HepG2 (cell line): ENCODE data around the gene NXNL2. TPM values are rescaled to one million over a fixed set of nuclear protein-coding genes. Genes with fewer than 3 reads are reported as not detected.

Experiments
- ATAC-seq: fragments of 200-7000 bp; cut with Tn5 transposase; 3 replicates; pipeline ENCODE4 v1.9.1; 2020; ENCODE audit warnings: mild to moderate bottlenecking, moderate library complexity
- BruUV-seq: library from RNA; stranded (reverse); fragments of 400-500 nt; replicated peaks from 2 replicates; lab custom pipeline; 2021; lab: Mats Ljungman, UMichigan
- CTCF ChIA-PET: fragments of 300-600 bp; formaldehyde crosslinking; extraction: SDS; loops from one replicate; lab custom pipeline; 2021; ENCODE audit warnings: low total read pairs, inconsistent platforms, low intra/inter-chr PET ratio; lab: Yijun Ruan, JAX
- POLR2A ChIA-PET: fragments of 350-600 bp; sonication (Branson Sonifier 250); formaldehyde crosslinking; loops from one replicate; lab custom pipeline; 2020; ENCODE audit warnings: antibody characterized with exemption, inconsistent platforms; lab: Yijun Ruan, JAX
- DNase-seq: peaks from one replicate; pipeline ENCODE4 v3.0.0-alpha.2; 2015; ENCODE audit warnings: low spot score
- FAIRE-seq: peaks from 3 replicates; lab custom pipeline; 2011; peaks lifted over from hg19 to GRCh38; lab: Jason Lieb, UNC
- H2AFZ ChIP-seq: one replicate; pipeline ENCODE4 v1.6.1; 2011; ENCODE audit warnings: low read length, inconsistent platforms
- H3K27ac ChIP-seq: fragments of 300-600 bp; 3 replicates; pipeline ENCODE4 v1.8.0; 2011; ENCODE audit warnings: mixed run types, mild to moderate bottlenecking, mixed read lengths, low read length, inconsistent platforms; ENCODE audit not compliant: insufficient read depth; ENCODE audit errors: extremely low read length
- H3K27me3 ChIP-seq, 2 experiments: fragments of 200-600 bp in 1 of 2; 2 replicates in 1 of 2; 3 replicates in 1 of 2; pipeline versions ENCODE4 v1.6.0 to v1.8.0; 2011; ENCODE audit warnings: low read length in 2 of 2, mild to moderate bottlenecking in 2 of 2, moderate library complexity in 2 of 2, inconsistent platforms in 1 of 2; ENCODE audit not compliant: insufficient read depth in 2 of 2, control insufficient read depth in 1 of 2
- H3K36me3 ChIP-seq, 2 experiments: fragments of 200-600 bp in 1 of 2; replicated peaks in 1 of 2; 2 replicates in 1 of 2; 3 replicates in 1 of 2; pipeline versions ENCODE4 v1.5.1 to v1.8.0; 2011; ENCODE audit warnings: low read length in 2 of 2, inconsistent platforms in 1 of 2; ENCODE audit not compliant: insufficient read depth in 2 of 2, control insufficient read depth in 1 of 2
- H3K4me1 ChIP-seq: 2 replicates; pipeline ENCODE4 v1.5.1; 2012; ENCODE audit warnings: low read length, inconsistent platforms; ENCODE audit not compliant: insufficient read depth
- H3K4me2 ChIP-seq: 2 replicates; pipeline ENCODE4 v1.6.0; 2011; ENCODE audit warnings: low read depth, low read length, inconsistent platforms
- H3K4me3 ChIP-seq, 3 experiments: fragments of 200-600 bp in 1 of 3; sonication (generic), shearing (Covaris generic) in 1 of 3; replicated peaks in 1 of 3; 2 replicates each; pipeline ENCODE4 v1.5.1; 2011 to 2016; ENCODE audit warnings: low read length in 3 of 3, inconsistent platforms in 2 of 3, low read depth in 2 of 3, mild to moderate bottlenecking in 2 of 3, control low read depth in 1 of 3, mixed read lengths in 1 of 3; ENCODE audit not compliant: insufficient read depth in 1 of 3
- H3K79me2 ChIP-seq: one replicate; pipeline ENCODE4 v1.6.1; 2011; ENCODE audit warnings: low read length, inconsistent platforms; ENCODE audit not compliant: insufficient read depth
- H3K9ac ChIP-seq: 2 replicates; pipeline ENCODE4 v1.6.0; 2011; ENCODE audit warnings: mild to moderate bottlenecking, low read depth, low read length, inconsistent platforms; ENCODE audit not compliant: insufficient read depth
- H3K9me3 ChIP-seq: 2 replicates; pipeline ENCODE4 v1.5.1; 2012; ENCODE audit warnings: mild to moderate bottlenecking, low read length
- H4K20me1 ChIP-seq: 2 replicates; pipeline ENCODE4 v1.6.0; 2011; ENCODE audit warnings: inconsistent platforms, mild to moderate bottlenecking, low read length, moderate library complexity; ENCODE audit not compliant: insufficient read depth
- ARNTL ChIP-seq: sonication (generic); formaldehyde crosslinking; IDR thresholded peaks from 2 replicates; pipeline ENCODE4 v1.4.0; 2020; ENCODE audit warnings: mild to moderate bottlenecking, missing genetic modification reagents
- ATAD3A ChIP-seq: sonication (generic); formaldehyde crosslinking; IDR thresholded peaks from 2 replicates; pipeline ENCODE4 v1.4.0; 2020; ENCODE audit warnings: missing genetic modification reagents
- CHD4 ChIP-seq: fragments of 200-600 bp; sonication (generic); IDR thresholded peaks from 2 replicates; pipeline ENCODE4 v1.7.0; 2017; ENCODE audit warnings: mild to moderate bottlenecking, low read length, borderline replicate concordance
- FLYWCH1 ChIP-seq: sonication (generic); formaldehyde crosslinking; IDR thresholded peaks from 2 replicates; pipeline ENCODE4 v1.8.1; 2023; ENCODE audit warnings: mild to moderate bottlenecking, missing genetic modification reagents
- HNRNPUL1 ChIP-seq: fragments of 200-400 bp; formaldehyde crosslinking; IDR thresholded peaks from 2 replicates; pipeline ENCODE4 v1.6.1; 2017; ENCODE audit warnings: low read depth, mild to moderate bottlenecking, low read length, moderate library complexity
- MTERF4 ChIP-seq: sonication (generic); formaldehyde crosslinking; IDR thresholded peaks from 2 replicates; pipeline ENCODE4 v1.8.0; 2023; ENCODE audit warnings: mild to moderate bottlenecking, missing genetic modification reagents
- RORA ChIP-seq: sonication (generic); formaldehyde crosslinking; IDR thresholded peaks from 2 replicates; pipeline ENCODE4 v1.5.0; 2020; ENCODE audit warnings: mild to moderate bottlenecking, missing genetic modification reagents, moderate library complexity
- SMAD9 ChIP-seq: sonication (generic); formaldehyde crosslinking; IDR thresholded peaks from 2 replicates; pipeline ENCODE4 v1.5.1; 2020; ENCODE audit warnings: mild to moderate bottlenecking, missing genetic modification reagents
- SNAPC5 ChIP-seq: sonication (generic); formaldehyde crosslinking; IDR thresholded peaks from 2 replicates; pipeline ENCODE4 v1.8.1; 2023; ENCODE audit warnings: mild to moderate bottlenecking, missing genetic modification reagents, borderline replicate concordance
- SUZ12 ChIP-seq: fragments of 150-350 bp; IDR thresholded peaks from 2 replicates; pipeline ENCODE4 v1.6.1; 2014; ENCODE audit warnings: low read depth, low read length
- TFDP1 ChIP-seq: IDR thresholded peaks from 2 replicates; pipeline ENCODE4 v1.6.1; 2016; ENCODE audit warnings: missing compliant biosample characterization, missing genetic modification reagents, borderline replicate concordance
- ZNF260 ChIP-seq: sonication (generic); formaldehyde crosslinking; IDR thresholded peaks from 2 replicates; pipeline ENCODE4 v1.4.0; 2020; ENCODE audit warnings: missing genetic modification reagents, low read depth, mild to moderate bottlenecking, borderline replicate concordance
- ZNF318 ChIP-seq: sonication (generic); formaldehyde crosslinking; IDR thresholded peaks from 2 replicates; pipeline ENCODE4 v1.4.0; 2020; ENCODE audit warnings: mild to moderate bottlenecking, missing genetic modification reagents
- ZNF616 ChIP-seq: sonication (generic); formaldehyde crosslinking; IDR thresholded peaks from 2 replicates; pipeline ENCODE4 v1.5.0; 2020; ENCODE audit warnings: low read depth, mild to moderate bottlenecking, missing genetic modification reagents
- WGBS: methylation state at CpG from one replicate; pipeline ENCODE4 v1.1.6; 2017; ENCODE audit warnings: low lambda C conversion rate; 5-methylcytosine and 5-hydroxymethylcytosine counted together
- in situ Hi-C: cut with HindIII; loops from 2 replicates; pipeline ENCODE4 v1.10.0; 2017; ENCODE audit warnings: low pct_unique_long_range_greater_than_20kb; ENCODE audit not compliant: extremely low pct_ligation_motif_present
- intact Hi-C: fragments of 100-400 bp; cut with micrococcal nuclease; formaldehyde crosslinking; loops from one replicate; pipeline ENCODE4 v1.10.0; 2022; ENCODE audit not compliant: unreplicated experiment
- polyA plus RNA-seq, 8 experiments: library from polyadenylated mRNA; depleted of rRNA in 3 of 8; stranded (reverse) in 7 of 8; unstranded in 1 of 8; fragments of >200 nt; fragmentation: Illumina TruSeq in 4 of 8; extraction: Trizol in 4 of 8; gene quantifications; 2 replicates each; pipeline versions ENCODE4 v1.2.1 to v1.2.3, GENCODE V29; 2011 to 2016; ENCODE audit warnings: low read depth in 4 of 8, missing spikeins in 1 of 8, mixed read lengths in 1 of 8; ENCODE audit not compliant: insufficient read depth in 1 of 8
- total RNA-seq, 5 experiments: library from RNA; depleted of rRNA; stranded (reverse); fragments of >200 nt; fragmentation: Illumina TruSeq; extraction: Trizol; gene quantifications; 2 replicates each; pipeline ENCODE4 v1.2.3, GENCODE V29; 2016; ENCODE audit warnings: low read depth in 1 of 5

Gene NXNL2
- total and polyA plus RNA-seq, 2 of the 13 experiments (the other 11 are each of a cell fraction or from before 2014, with no cell fraction given), result not detected

- DNase-seq, result no peak
- intact Hi-C loops, result no loop called here
- TF ChIP-seq HNRNPUL1 (no peak), FLYWCH1 (CRISPR knock-in tag) (no peak), ZNF260 (CRISPR knock-in tag) (no peak), MTERF4 (CRISPR knock-in tag) (no peak), ZNF318 (no peak), SUZ12 (no peak), TFDP1 (CRISPR knock-in tag) (no peak), SMAD9 (CRISPR knock-in tag) (no peak), ZNF616 (CRISPR knock-in tag) (no peak), SNAPC5 (CRISPR knock-in tag) (no peak), ATAD3A (no peak), CHD4 (no peak), ARNTL (CRISPR knock-in tag) (no peak), RORA (CRISPR knock-in tag) (no peak)
Observed at GRCh38 chr9:88535226-88536022, 446 bp downstream of the NXNL2 start.

More at GRCh38 chr9:88535226-88536022, 446 bp downstream of the NXNL2 start:
- H2AFZ ChIP-seq, result no peak overlapping the region
- 88% methylated on average over 43 of the region's 75 CpGs for WGBS
- H3K27me3 ChIP-seq, result peaks cover 1 to 14% of the 10 kb centered on the region in 2 experiments; a peak in 3 of 5 replicates
- H4K20me1 ChIP-seq, result no peaks in the 10 kb centered on the region
- BruUV-seq, result no TSS peak
- no peaks in the 10 kb centered on the region for H3K36me3 ChIP-seq
- in situ Hi-C loops, result no loop called here
- POLR2A ChIA-PET, result no interaction called here
- H3K9ac ChIP-seq, result no peak overlapping the region
- H3K9me3 ChIP-seq, result no peaks in the 10 kb centered on the region
- peaks cover 14% of the 10 kb centered on the region for H3K4me1 ChIP-seq
- H3K79me2 ChIP-seq, result no peaks in the 10 kb centered on the region
- CTCF ChIA-PET, result no interaction called here
- no peak overlapping the region for H3K4me3 ChIP-seq
- FAIRE-seq, result no peak
- ATAC-seq, result no peak
- H3K27ac ChIP-seq, result no peak overlapping the region
- H3K4me2 ChIP-seq, result no peak overlapping the region
